ENCODE results near the gene ARFGEF3.

- TF ChIP-seq EZH2 (IDR thresholded peaks at IDR 0.05): no peak
- TF ChIP-seq POLR2AphosphoS5 (IDR thresholded peaks at IDR 0.05; ENCODE audit: borderline replicate concordance, low read depth, low read length): no peak
- no peak for TF ChIP-seq FOXP2 (optimal IDR thresholded peaks at IDR 0.05; ENCODE audit: control extremely low read depth, extremely low read length, insufficient read depth)
Measured at GRCh38 chr6:138308731-138309110, 147.0 kb downstream of the ARFGEF3 start.
